GM12864 (cell line): ENCODE results near the gene MAGI2.
"Not testable (repeated sequence)": the region's sequence is repeated elsewhere in the genome, so short reads cannot be mapped to it uniquely, and the experiment has no call there.

ENCODE experiments used
- DNase-seq: peaks from one replicate; pipeline ENCODE4 v3.0.0-alpha.2; 2011; ENCODE audit warnings: low read depth
- H3K4me3 ChIP-seq: 2 replicates; pipeline ENCODE4 v1.5.1; 2011; ENCODE audit warnings: mild to moderate bottlenecking, low read depth, low read length, control low read depth
- TF ChIP-seq, protein P1 (sequence below): IDR thresholded peaks from 2 replicates; pipeline ENCODE4 v1.5.1; 2011; ENCODE audit warnings: low read depth, mild to moderate bottlenecking, moderate library complexity, low read length, control low read depth, inconsistent platforms; ENCODE audit errors: missing control alignments

The MAGI2 gene

DNA sequence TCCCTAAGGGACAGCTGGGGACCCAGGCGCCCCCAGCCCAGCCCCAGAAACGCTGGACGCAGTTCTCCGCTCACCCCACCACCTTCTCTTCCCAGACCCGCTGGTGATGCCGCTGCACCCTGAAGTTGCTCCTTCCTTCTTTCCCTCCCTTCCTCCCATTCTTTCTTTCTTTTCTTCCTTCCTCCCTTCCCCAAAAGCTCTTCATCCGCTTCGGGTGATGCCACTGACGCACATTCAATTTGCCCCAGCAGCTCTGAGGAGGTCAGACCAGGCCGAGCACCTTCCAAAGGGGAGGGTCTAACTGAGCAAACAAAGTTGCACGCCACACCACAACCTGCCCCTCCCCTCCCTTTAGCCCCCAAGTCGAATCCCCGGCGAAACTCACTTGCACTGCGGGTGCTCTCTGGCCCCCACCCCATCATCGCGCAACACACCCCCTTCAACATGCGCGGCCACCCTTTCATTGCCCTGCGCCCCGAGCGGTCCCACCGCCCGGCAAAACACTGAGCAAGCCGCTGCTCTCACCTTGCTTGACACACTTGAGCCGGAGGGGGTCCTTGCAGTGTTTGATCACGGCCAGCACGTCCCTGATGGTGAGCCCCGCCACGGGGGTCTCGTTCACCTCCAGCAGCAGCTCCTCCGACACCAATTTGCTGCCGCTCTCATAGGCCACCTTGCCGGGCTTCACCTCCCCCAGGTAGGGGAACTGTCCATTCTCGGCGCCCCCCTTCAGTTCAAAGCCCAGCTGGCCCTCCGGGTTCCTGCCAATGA, 787 bp downstream of the MAGI2 start:
- no peak for DNase-seq
- no peak overlapping the region for H3K4me3 ChIP-seq
- TF ChIP-seq, protein P1, sequence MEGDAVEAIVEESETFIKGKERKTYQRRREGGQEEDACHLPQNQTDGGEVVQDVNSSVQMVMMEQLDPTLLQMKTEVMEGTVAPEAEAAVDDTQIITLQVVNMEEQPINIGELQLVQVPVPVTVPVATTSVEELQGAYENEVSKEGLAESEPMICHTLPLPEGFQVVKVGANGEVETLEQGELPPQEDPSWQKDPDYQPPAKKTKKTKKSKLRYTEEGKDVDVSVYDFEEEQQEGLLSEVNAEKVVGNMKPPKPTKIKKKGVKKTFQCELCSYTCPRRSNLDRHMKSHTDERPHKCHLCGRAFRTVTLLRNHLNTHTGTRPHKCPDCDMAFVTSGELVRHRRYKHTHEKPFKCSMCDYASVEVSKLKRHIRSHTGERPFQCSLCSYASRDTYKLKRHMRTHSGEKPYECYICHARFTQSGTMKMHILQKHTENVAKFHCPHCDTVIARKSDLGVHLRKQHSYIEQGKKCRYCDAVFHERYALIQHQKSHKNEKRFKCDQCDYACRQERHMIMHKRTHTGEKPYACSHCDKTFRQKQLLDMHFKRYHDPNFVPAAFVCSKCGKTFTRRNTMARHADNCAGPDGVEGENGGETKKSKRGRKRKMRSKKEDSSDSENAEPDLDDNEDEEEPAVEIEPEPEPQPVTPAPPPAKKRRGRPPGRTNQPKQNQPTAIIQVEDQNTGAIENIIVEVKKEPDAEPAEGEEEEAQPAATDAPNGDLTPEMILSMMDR: no peak

DNA sequence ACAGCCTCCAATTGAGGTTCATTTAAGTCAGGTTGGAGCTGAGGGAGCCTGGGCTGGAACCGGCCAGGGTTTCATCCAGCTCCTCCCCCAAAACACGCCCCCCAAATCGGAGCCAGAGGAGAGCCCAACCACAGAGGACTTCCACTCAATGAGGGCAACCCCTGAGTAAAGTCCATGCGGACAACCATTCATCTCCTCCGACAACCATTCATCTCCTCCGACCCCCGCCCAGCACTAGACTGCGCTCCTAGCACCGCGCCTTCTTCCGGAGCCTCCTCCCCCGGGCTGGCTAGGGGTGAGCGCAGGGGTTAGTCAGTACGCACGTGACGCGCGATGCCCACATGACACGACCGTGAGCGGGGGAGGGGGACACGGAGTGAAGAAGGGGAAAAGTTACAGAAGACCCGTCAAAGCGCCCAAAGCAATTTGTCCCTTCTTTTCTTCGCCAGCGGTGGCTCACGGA, 1.4 kb downstream of the MAGI2 start:
- TF ChIP-seq, protein P1: no peak
- no peak overlapping the region for H3K4me3 ChIP-seq
- DNase-seq: no peak

DNA sequence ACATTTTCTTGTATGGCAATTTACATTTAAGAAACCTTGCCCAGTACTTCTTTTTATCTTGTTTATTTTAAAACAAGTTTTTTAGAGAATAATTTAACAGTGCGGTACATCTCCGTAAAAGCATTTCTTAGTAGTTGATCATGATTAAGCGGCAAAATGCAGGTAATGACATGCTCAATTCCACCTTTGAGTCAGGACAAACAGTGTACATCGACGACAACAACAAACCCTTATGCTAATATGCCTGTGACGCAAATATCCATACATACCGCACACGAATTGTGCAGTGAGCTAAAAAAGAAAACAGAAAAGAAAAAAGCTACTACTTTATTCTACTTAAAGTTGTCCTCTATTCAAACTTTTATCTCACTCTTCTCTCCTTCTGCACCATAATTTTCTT, 1.9 kb downstream of the MAGI2 start:
- H3K4me3 ChIP-seq: no peak overlapping the region
- TF ChIP-seq, protein P1: no peak
- DNase-seq: no peak

DNA sequence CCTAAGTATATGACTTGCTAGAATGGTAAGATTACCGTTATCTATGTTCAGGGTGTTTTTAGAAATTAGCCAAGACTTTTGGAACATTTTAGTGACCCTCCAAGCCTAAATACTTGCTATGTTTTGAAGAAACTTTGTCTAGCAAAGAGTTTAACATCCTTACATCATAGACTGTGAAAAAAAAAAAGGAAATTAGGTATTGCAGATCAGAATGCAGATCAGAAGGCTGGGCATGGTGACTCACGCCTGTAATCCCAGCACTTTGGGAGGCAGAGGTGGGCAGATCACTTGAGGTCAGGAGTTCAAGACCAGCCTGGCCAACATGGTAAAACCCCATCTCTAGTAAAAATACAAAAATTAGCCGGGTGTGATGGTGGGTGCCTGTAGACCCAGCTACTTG, 10.7 kb downstream of the MAGI2 start:
- DNase-seq: not testable (repeated sequence)

DNA sequence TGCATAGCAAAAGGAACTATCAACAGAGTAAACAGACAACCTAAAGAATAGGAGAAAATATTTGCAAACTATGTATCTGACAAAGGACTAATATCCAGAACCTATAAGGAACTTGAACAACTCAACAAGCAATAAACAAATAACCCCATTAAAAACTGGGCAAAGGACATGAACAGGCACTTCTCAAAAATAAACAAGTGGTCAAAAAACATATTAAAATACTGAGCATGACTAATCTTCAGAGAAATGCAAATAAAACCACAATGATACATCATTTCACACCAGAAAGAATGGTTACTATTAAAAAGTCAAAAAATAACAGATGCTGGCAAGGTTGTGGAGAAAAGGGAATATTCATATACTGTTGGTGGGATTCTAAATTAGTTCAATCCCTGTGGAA, 17.1 kb downstream of the MAGI2 start:
- H3K4me3 ChIP-seq: no peak overlapping the region
- TF ChIP-seq, protein P1: no peak
- DNase-seq: no peak

More for the DNA sequence above, 10.7 kb downstream of the MAGI2 start:
- not testable (repeated sequence) for H3K4me3 ChIP-seq

DNA sequence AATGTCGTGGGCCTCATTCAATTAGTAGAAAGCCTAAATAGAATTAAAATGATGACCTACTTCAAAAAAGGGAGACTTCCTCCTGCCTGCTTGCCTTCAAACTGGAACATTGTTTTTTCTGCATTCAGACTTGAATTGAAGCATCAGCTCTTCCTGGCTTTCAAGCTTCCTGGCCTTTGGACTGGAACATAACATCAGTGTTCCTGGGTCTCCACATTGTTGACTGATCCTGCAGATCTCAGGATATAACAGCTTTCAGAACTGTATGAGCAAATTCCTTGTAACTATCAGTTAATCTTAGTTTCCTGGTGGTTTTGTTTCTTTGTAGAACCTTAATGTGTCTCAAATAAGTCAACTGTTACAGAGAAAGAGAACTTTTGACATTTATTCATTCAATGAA, 18.6 kb downstream of the MAGI2 start:
- TF ChIP-seq, protein P1: no peak
- H3K4me3 ChIP-seq: no peak overlapping the region
- no peak for DNase-seq

DNA sequence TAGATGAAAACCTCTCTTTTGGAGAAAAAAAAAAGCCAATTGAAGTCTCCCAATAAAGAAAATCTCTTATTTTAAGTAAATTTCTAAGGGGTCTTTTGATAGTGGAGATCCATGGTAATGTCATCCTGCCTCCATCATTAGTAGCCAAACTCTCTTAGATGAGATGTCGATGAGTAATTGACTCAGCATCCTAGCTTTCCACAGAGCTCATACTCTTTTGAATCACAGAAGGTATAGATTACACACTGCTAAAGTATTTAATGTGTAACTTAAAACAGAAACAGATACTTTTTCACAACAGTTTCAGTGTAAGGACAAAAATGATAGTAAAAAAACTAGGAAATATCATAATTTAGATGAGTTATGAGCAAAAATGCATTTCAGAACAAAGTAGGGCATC, 19.4 kb downstream of the MAGI2 start:
- H3K4me3 ChIP-seq: no peak overlapping the region
- no peak for DNase-seq
- TF ChIP-seq, protein P1: no peak
